SU-DHL-6 (cell line): ENCODE results near the gene THSD7A.

Experiments used
- H2AFZ ChIP-seq: fragments of 200-600 bp; sonication (generic); 2 replicates; pipeline ENCODE4 v1.6.1; 2014; ENCODE audit warnings: low read depth, mild to moderate bottlenecking, moderate library complexity, mixed read lengths, antibody characterized with exemption, low read length; ENCODE audit not compliant: severe bottlenecking
- H3F3A ChIP-seq: fragments of 200-600 bp; shearing (Covaris generic); 2 replicates; pipeline ENCODE4 v1.6.0; 2016; ENCODE audit warnings: antibody characterized with exemption, mild to moderate bottlenecking; ENCODE audit not compliant: insufficient read depth
- H3K27ac ChIP-seq: fragments of 200-600 bp; sonication (generic); 2 replicates; pipeline ENCODE4 v1.5.1; 2016; ENCODE audit warnings: low read depth, mild to moderate bottlenecking, low read length, moderate library complexity, mixed read lengths
- H3K27me3 ChIP-seq: fragments of 200-600 bp; sonication (generic), shearing (Covaris generic); 2 replicates; pipeline ENCODE4 v1.6.0; 2014; ENCODE audit warnings: mild to moderate bottlenecking, low read length
- H3K36me3 ChIP-seq: fragments of 200-600 bp; sonication (generic); 2 replicates; pipeline ENCODE4 v1.6.1; 2014; ENCODE audit warnings: mild to moderate bottlenecking, low read length, mixed read lengths
- H3K4me2 ChIP-seq: fragments of 300-600, 200-600 bp; shearing (Covaris generic), sonication (generic); 2 replicates; pipeline ENCODE4 v1.6.0; 2014; ENCODE audit warnings: low read length, low read depth, mild to moderate bottlenecking; ENCODE audit not compliant: poor library complexity, severe bottlenecking
- H3K4me3 ChIP-seq: fragments of 200-600 bp; sonication (generic); 2 replicates; pipeline ENCODE4 v1.5.1; 2014; ENCODE audit warnings: antibody characterized with exemption, low read length, mild to moderate bottlenecking, mixed read lengths; ENCODE audit not compliant: insufficient read depth, poor library complexity, severe bottlenecking
- H3K79me2 ChIP-seq: fragments of 200-600 bp; sonication (generic); 2 replicates; pipeline ENCODE4 v1.6.1; 2014; ENCODE audit warnings: mild to moderate bottlenecking, low read length, moderate library complexity; ENCODE audit not compliant: insufficient read depth
- H3K9ac ChIP-seq: fragments of 200-600 bp; sonication (generic); 2 replicates; pipeline ENCODE4 v1.7.0; 2014; ENCODE audit warnings: mild to moderate bottlenecking, low read length
- H3K9me2 ChIP-seq: fragments of 200-600 bp; sonication (generic); replicated peaks from 2 replicates; pipeline ENCODE4 v1.6.1; 2014; ENCODE audit warnings: low read length; ENCODE audit not compliant: insufficient read depth
- H3K9me3 ChIP-seq: fragments of 200-600 bp; sonication (generic); 2 replicates; pipeline ENCODE4 v1.6.1; 2014; ENCODE audit warnings: low read length, mixed read lengths; ENCODE audit not compliant: insufficient read depth
- H4K20me1 ChIP-seq: fragments of 200-600 bp; sonication (generic); 2 replicates; pipeline ENCODE4 v1.6.1; 2014; ENCODE audit warnings: low read depth, mild to moderate bottlenecking, antibody characterized with exemption, low read length, moderate library complexity, mixed read lengths
- CTCF ChIP-seq: fragments of 200-600 bp; sonication (generic); IDR thresholded peaks from one replicate; pipeline ENCODE4 v1.5.1; 2017; ENCODE audit warnings: antibody characterized with exemption, mild to moderate bottlenecking, low read length, moderate library complexity; ENCODE audit not compliant: insufficient read depth, poor library complexity, severe bottlenecking
- EZH2phosphoT487 ChIP-seq: fragments of 200-600 bp; sonication (generic), shearing (Covaris generic); conservative IDR thresholded peaks from 2 replicates; pipeline ENCODE4 v1.6.1; 2018; ENCODE audit warnings: mild to moderate bottlenecking, antibody characterized with exemption, low read length, moderate library complexity, mixed read lengths

Gene THSD7A

GRCh38 chr7:11714205-11714604, 117.8 kb downstream of the THSD7A start:
- no peak overlapping the region for H3K27ac ChIP-seq
- H3K36me3 ChIP-seq: no peaks in the 10 kb centered on the region
- H3K79me2 ChIP-seq: no peaks in the 10 kb centered on the region
- no peaks in the 10 kb centered on the region for H3F3A ChIP-seq
- no peak overlapping the region for H3K4me2 ChIP-seq
- H3K9ac ChIP-seq: no peak overlapping the region
- H3K27me3 ChIP-seq: no peaks in the 10 kb centered on the region
- no peaks in the 10 kb centered on the region for H3K9me3 ChIP-seq
- H3K9me2 ChIP-seq: no peaks in the 10 kb centered on the region
- H2AFZ ChIP-seq: no peak overlapping the region
- no peak overlapping the region for H3K4me3 ChIP-seq
- TF ChIP-seq EZH2phosphoT487: no peak
- H4K20me1 ChIP-seq: no peaks in the 10 kb centered on the region

GRCh38 chr7:11713352-11713751, 118.6 kb downstream of the THSD7A start:
- Histone ChIP-seq H3K27ac (no peak overlapping the region), H3K27me3 (no peaks in the 10 kb centered on the region), H3K4me3 (no peak overlapping the region), H3K36me3 (no peaks in the 10 kb centered on the region), H3K4me2 (no peak overlapping the region), H4K20me1 (no peaks in the 10 kb centered on the region), H2AFZ (no peak overlapping the region), H3K79me2 (no peaks in the 10 kb centered on the region), H3K9me2 (no peaks in the 10 kb centered on the region), H3K9ac (no peak overlapping the region), H3F3A (no peaks in the 10 kb centered on the region), H3K9me3 (no peaks in the 10 kb centered on the region)
- TF ChIP-seq EZH2phosphoT487 (no peak), CTCF (no peak)

- H3K4me2 ChIP-seq: no peak overlapping the region
- no peaks in the 10 kb centered on the region for H3F3A ChIP-seq
- H3K4me3 ChIP-seq: no peak overlapping the region
- no peak overlapping the region for H2AFZ ChIP-seq
- H3K79me2 ChIP-seq: no peaks in the 10 kb centered on the region
- no peaks in the 10 kb centered on the region for H3K9me2 ChIP-seq
- no peaks in the 10 kb centered on the region for H4K20me1 ChIP-seq
- no peak overlapping the region for H3K27ac ChIP-seq
- no peak for TF ChIP-seq CTCF
- no peak for TF ChIP-seq EZH2phosphoT487
- no peaks in the 10 kb centered on the region for H3K27me3 ChIP-seq
- H3K9ac ChIP-seq: no peak overlapping the region
- H3K36me3 ChIP-seq: no peaks in the 10 kb centered on the region
- no peaks in the 10 kb centered on the region for H3K9me3 ChIP-seq
Measured at GRCh38 chr7:11710377-11710776, 121.6 kb downstream of the THSD7A start.

- no peaks in the 10 kb centered on the region for H3F3A ChIP-seq
Measured at GRCh38 chr7:11709196-11709595, 122.8 kb downstream of the THSD7A start.

More at GRCh38 chr7:11709196-11709595, 122.8 kb downstream of the THSD7A start:
- Histone ChIP-seq H3K36me3 (no peaks in the 10 kb centered on the region), H3K9me2 (no peaks in the 10 kb centered on the region), H3K4me3 (no peak overlapping the region), H4K20me1 (no peaks in the 10 kb centered on the region), H2AFZ (no peak overlapping the region), H3K9me3 (no peaks in the 10 kb centered on the region), H3K27ac (no peak overlapping the region), H3K79me2 (no peaks in the 10 kb centered on the region), H3K27me3 (no peaks in the 10 kb centered on the region), H3K9ac (no peak overlapping the region), H3K4me2 (no peak overlapping the region)
- no peak for TF ChIP-seq CTCF
- no peak for TF ChIP-seq EZH2phosphoT487
